Measurements from ENCODE around the gene GEMIN5. TPM values are rescaled to one million over a fixed set of nuclear protein-coding genes. Genes with fewer than 3 reads are reported as not detected.
A peak's percentile ranks its signal among the peaks of the same experiment; 100 is the strongest.

GEMIN5 gene
- total and polyA plus RNA-seq, 2 of the 13 experiments (the other 11 are each of a cell fraction or from before 2014, with no cell fraction given): 6.6 to 28.6 TPM

GRCh38 chr5:154940772-154941620, 3.0 kb upstream of the GEMIN5 start, which contains the start of gene MRPL22 (continued):
- TF ChIP-seq IRF1 (CRISPR knock-in tag; IDR thresholded peaks at IDR 0.05; ENCODE audit: low read depth) (no peak), BRF2 (CRISPR knock-in tag; IDR thresholded peaks at IDR 0.05) (no peak; the same call in 1 of the 2 replicates), ZNF670 (CRISPR knock-in tag; IDR thresholded peaks at IDR 0.05; ENCODE audit: borderline replicate concordance) (no peak), TAF15 (IDR thresholded peaks at IDR 0.05; ENCODE audit: low read depth, low read length, poor library complexity, severe bottlenecking) (no peak), GATA4 (IDR thresholded peaks at IDR 0.05; ENCODE audit: borderline replicate concordance, low read depth) (0 out of 2 replicates have a peak, but pooled peaks have one; percentile 52), SNAPC2 (CRISPR knock-in tag; IDR thresholded peaks at IDR 0.05) (no peak), PLSCR1 (CRISPR knock-in tag; IDR thresholded peaks at IDR 0.05; ENCODE audit: borderline replicate concordance) (no peak), SIX4 (CRISPR knock-in tag; IDR thresholded peaks at IDR 0.05) (no peak), RXRB (CRISPR knock-in tag; IDR thresholded peaks at IDR 0.05; ENCODE audit: borderline replicate concordance) (peak; percentile 43), ZNF124 (CRISPR knock-in tag; IDR thresholded peaks at IDR 0.05) (peak; percentile 32; the same call in 1 of the 2 replicates), ZNF350 (CRISPR knock-in tag; IDR thresholded peaks at IDR 0.05; ENCODE audit: borderline replicate concordance, low read depth) (peak; percentile 78), ZNF367 (CRISPR knock-in tag; IDR thresholded peaks at IDR 0.05; ENCODE audit: borderline replicate concordance) (peak; percentile 32; the same call in 1 of the 2 replicates), ZMYM4 (CRISPR knock-in tag; IDR thresholded peaks at IDR 0.05) (peak; percentile 79), ZNF34 (CRISPR knock-in tag; IDR thresholded peaks at IDR 0.05; ENCODE audit: borderline replicate concordance) (no peak), EZH2 (conservative IDR thresholded peaks at IDR 0.05; ENCODE audit: low read depth, low read length) (no peak), ZNF234 (CRISPR knock-in tag; conservative IDR thresholded peaks at IDR 0.05) (no peak), ATF7-NPFF (CRISPR knock-in tag; IDR thresholded peaks at IDR 0.05; ENCODE audit: low read depth) (no peak), CENPX (CRISPR knock-in tag; IDR thresholded peaks at IDR 0.05) (no peak), CEBPB (IDR thresholded peaks at IDR 0.05; ENCODE audit: borderline replicate concordance, low read depth, low read length) (peak; percentile 25; the same call in 1 of the 2 replicates), ZNF264 (CRISPR knock-in tag; IDR thresholded peaks at IDR 0.05) (0 out of 2 replicates have a peak, but pooled peaks have one; percentile 41), KDM2A (CRISPR knock-in tag; IDR thresholded peaks at IDR 0.05; ENCODE audit: borderline replicate concordance, low read depth) (peak; percentile 69; the same call in 1 of the 2 replicates), MNT (IDR thresholded peaks at IDR 0.05) (no peak), ZNF335 (CRISPR knock-in tag; IDR thresholded peaks at IDR 0.05) (no peak)
- TF ChIP-seq, protein P1, sequence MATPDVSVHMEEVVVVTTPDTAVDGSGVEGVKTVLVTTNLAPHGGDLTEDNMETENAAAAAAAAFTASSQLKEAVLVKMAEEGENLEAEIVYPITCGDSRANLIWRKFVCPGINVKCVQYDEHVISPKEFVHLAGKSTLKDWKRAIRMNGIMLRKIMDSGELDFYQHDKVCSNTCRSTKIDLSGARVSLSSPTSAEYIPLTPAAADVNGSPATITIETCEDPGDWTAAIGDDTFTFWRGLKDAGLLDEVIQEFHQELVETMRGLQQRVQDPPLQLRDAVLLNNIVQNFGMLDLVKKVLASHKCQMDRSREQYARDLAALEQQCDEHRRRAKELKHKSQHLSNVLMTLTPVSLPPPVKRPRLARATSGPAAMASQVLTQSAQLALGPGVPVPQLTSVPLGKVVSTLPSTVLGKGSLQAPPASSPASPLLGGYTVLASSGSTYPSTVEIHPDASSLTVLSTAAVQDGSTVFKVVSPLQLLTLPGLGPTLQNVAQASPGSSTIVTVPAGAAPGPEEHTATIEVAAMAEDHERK (CRISPR knock-in tag; IDR thresholded peaks at IDR 0.05; ENCODE audit: low read depth): no peak

All from HepG2 (cell line).